Esophagus muscularis mucosa (tissue), 4 donors: ENCODE measurements around the gene RAD51AP1.

Source experiments
- CTCF ChIP-seq, 3 experiments: fragments of 200-600 bp in 2 of 3; fragments of 450-650 bp in 1 of 3; sonication (generic) in 2 of 3; IDR thresholded peaks; one replicate each; pipeline ENCODE4 v1.5.1; 2017 to 2019; ENCODE audit warnings: antibody characterized with exemption in 3 of 3, mild to moderate bottlenecking in 2 of 3, moderate library complexity in 1 of 3
- EP300 ChIP-seq: sonication (generic); formaldehyde crosslinking; IDR thresholded peaks from one replicate; pipeline ENCODE4 v1.6.1; 2017; ENCODE audit warnings: antibody characterized with exemption
- POLR2A ChIP-seq: fragments of 450-650 bp; IDR thresholded peaks from one replicate; pipeline ENCODE4 v1.6.1; 2017; ENCODE audit warnings: antibody characterized with exemption, moderate library complexity, mild to moderate bottlenecking, low read depth
- POLR2AphosphoS5 ChIP-seq, 2 donors: sonication (generic); formaldehyde crosslinking; IDR thresholded peaks; one replicate each; pipeline ENCODE4 v1.6.1; 2017; ENCODE audit warnings: antibody characterized with exemption in 2 of 2

DNA sequence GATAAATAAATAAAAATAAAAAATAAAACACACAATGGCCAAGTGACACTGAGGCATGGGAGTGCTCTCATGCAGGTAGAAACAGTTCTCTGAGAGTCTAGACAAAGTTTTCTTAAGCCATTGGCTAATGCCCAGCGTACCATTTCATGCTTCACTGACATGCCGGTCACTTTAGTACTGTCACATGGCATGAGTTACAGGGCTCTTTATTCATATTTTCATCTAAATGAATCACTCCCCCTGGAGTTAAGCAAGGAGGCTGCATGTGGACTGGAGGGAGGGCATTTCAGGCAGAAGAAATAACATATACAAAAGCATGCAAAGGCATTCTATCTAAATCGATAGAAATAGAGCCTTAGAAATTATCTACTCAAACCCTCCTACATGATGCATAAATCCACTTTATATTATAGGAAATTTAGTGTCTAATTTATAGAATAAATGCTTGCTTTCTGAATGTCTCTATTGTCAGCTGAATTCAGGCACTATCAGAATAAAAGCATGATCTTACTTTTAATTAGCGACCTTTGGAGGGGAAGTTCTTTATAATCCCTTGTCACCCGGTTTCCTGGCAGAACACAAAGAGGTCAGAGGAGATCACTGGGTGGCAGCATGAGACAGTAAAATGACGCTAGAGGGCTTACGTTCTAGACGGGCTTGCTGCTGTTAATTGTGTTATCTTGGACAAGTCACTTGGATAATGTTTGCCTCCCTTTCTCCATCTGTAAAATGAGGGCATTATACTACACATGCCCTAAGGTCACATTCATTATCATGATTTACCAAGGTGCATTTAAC lies 40.8 kb downstream of the RAD51AP1 start:
- TF ChIP-seq POLR2A (no peak), CTCF (IDR thresholded peaks at IDR 0.05) (no peak), POLR2AphosphoS5 (IDR thresholded peaks at IDR 0.05) (no peak), EP300 (no peak)
